ENCODE data around the gene FCSK.
"Not testable (repeated sequence)": the region's sequence is repeated elsewhere in the genome, so short reads cannot be mapped to it uniquely, and the experiment has no call there.

Gene FCSK

GRCh38 chr16:70432356-70432722, 22.1 kb upstream of the FCSK start:
- DNase-seq: no peak

GRCh38 chr16:70432723-70433457, 21.5 kb upstream of the FCSK start:
- DNase-seq: no peak

GRCh38 chr16:70433458-70434103, 20.8 kb upstream of the FCSK start:
- no peak for DNase-seq

GRCh38 chr16:70434484-70435260, 19.7 kb upstream of the FCSK start:
- no peak for DNase-seq

- no peak for DNase-seq
Measured at GRCh38 chr16:70437017-70437581, 17.3 kb upstream of the FCSK start.

- DNase-seq: no peak
Measured at GRCh38 chr16:70437582-70438557, 16.5 kb upstream of the FCSK start.

GRCh38 chr16:70438585-70438968, 15.8 kb upstream of the FCSK start:
- DNase-seq: no peak

GRCh38 chr16:70438969-70439862, 15.2 kb upstream of the FCSK start, which contains the start of gene ST3GAL2:
Gene ST3GAL2, minus strand, starts transcription at chr16:70439100. Its CDS starts 40,570 bp downstream, at chr16:70398530.
- peak; percentile 95 for DNase-seq

- no peak for DNase-seq
Measured at GRCh38 chr16:70440009-70440692, 14.2 kb upstream of the FCSK start.

GRCh38 chr16:70441406-70441990, 12.9 kb upstream of the FCSK start:
- DNase-seq: no peak

- DNase-seq: no peak
Measured at GRCh38 chr16:70442344-70442743, 12.1 kb upstream of the FCSK start.

GRCh38 chr16:70444249-70445063, 9.9 kb upstream of the FCSK start:
- no peak for DNase-seq

- DNase-seq: no peak
Measured at GRCh38 chr16:70448075-70448474, 6.3 kb upstream of the FCSK start.

GRCh38 chr16:70450142-70451003, 4.0 kb upstream of the FCSK start:
- not testable (repeated sequence) for DNase-seq

- not testable (repeated sequence) for DNase-seq
Measured at GRCh38 chr16:70451004-70451340, 3.4 kb upstream of the FCSK start.

- DNase-seq: no peak
Measured at GRCh38 chr16:70453117-70453891, 1.1 kb upstream of the FCSK start.

- no peak for DNase-seq
Measured at GRCh38 chr16:70453892-70454221, 538 bp upstream of the FCSK start.

GRCh38 chr16:70455910-70456309, 1.5 kb downstream of the FCSK start:
- DNase-seq: no peak
